ENCODE results near the gene PPP5C.
"Not testable (repeated sequence)": the region's sequence is repeated elsewhere in the genome, so short reads cannot be mapped to it uniquely, and the experiment has no call there.

The PPP5C gene

GRCh38 chr19:46409191-46409590 lies 62.3 kb downstream of the PPP5C start:
- peak; percentile 49 for DNase-seq (ENCODE audit: low spot score)

DNA sequence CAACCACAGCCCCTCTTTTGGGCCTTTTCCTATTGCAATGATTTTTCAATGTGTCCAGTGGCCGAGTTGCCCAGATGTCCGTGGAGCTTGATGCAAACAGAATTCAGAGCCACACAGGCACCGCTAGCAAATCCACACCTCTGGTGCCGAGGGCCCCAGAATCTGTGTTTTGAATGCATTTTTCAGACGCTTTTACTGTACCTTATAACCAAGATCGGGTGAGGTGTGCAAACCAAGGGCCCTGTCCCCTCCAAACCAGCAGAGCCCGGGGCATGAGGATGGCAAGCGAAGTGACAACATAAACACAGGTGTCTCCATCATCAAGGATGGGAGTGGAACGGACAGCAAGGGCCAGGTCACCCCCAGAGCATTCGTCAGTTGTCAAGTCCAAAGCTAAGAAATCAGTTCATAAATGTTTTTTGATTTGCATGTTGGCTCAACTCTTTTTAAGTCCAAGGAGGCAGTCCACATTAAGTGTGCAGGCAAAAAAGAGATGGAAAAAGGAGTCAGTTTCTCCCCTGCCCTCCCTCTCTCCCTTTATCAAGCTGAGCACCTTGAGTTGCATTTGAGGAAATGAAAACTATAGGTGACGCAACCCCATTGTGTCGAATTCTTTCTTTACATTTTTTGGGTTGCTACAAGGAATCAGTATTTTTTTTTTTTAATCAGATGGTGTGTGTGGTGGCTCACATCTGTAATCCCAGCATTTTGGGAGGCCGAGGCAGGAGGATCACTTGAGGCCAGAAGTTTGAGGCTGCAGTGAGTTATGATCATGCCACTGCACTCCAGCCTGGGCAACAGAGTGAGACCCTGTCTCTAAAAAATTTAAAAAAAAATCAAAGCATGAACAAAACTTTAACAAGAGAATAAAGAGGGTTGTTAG lies 63.6 kb downstream of the PPP5C start:
- DNase-seq (ENCODE audit: low spot score), result no peak

- DNase-seq (ENCODE audit: low spot score), result no peak
Observed at GRCh38 chr19:46411088-46411924, 64.4 kb downstream of the PPP5C start.

GRCh38 chr19:46411925-46412649 lies 65.2 kb downstream of the PPP5C start:
- no peak for DNase-seq (ENCODE audit: low spot score)

DNA sequence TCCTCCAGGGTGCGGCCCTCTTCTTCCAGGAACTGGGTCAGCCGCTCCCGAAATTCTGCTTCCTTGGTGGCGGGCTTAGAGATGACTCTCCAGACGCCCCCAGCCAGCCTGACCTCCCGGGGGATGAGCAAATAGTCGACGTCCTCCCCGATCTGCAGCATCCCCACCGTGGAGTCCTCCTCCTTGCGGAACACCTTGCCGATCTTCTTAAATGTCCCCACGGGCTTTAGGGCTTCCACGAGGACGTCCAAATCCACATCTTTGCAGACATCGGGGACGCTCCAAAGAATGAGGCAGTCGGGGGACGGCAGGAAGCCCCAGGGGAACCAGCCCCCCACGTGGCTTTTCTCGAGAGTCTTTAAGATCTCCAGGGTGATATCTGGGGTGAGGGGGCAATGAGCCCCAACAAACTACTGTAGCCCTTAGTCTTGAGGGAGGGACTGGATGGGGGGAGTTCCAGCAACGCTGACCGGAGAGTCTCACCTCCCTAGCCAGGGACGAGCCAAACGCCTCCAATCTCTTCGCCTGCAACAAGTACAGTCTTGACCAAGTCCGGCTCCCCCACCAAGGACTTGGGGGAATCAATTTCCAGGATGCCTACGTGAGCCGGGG lies 65.9 kb downstream of the PPP5C start:
- no peak for DNase-seq (ENCODE audit: low spot score)

DNA sequence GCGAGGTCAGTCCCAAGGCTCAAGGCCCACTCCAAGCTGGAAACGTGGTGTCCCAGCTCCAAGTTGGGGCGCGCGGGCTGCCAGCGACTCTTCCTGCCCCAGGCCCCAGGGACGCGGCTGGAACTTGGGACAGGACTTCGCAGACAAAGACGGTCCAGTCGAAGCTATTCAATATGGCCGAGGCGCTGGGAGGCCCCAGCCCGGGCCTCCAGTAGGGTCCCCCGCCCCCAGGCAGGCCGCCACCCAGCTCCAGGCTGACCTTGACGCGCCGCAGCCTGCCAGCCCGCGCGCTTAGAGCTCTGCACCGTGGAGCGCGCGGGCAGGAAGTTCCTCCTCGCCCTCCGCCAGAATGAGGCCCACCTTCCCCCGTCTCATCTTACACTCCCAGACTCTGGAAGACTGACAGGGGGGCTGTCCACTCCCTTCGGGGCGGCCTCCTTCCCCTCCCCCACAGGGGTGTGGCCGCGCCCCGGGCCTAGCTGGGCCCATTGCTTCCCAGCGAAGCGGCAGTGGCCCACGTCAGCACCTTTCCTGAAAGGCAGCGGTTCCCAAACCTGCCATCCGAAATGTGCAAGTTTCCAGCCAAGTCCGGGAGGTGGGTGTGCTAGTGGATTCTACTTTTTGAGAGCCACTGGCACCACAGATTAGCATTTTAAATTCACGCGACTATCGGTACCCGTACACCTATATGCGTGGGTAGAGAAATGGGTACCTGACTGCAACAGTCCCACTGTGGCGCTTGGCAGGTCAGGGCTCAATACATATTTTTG lies 66.6 kb downstream of the PPP5C start, which contains the start of gene CCDC8:
Gene CCDC8 (minus strand): TSS at position 303 of the 770 bp plus-strand sequence. CDS start 754 bp downstream, outside the sequence.
- DNase-seq (ENCODE audit: low spot score), result peak; percentile 89

- DNase-seq (ENCODE audit: low spot score), result not testable (repeated sequence)
Observed at GRCh38 chr19:46414899-46415298, 68.0 kb downstream of the PPP5C start.

DNA sequence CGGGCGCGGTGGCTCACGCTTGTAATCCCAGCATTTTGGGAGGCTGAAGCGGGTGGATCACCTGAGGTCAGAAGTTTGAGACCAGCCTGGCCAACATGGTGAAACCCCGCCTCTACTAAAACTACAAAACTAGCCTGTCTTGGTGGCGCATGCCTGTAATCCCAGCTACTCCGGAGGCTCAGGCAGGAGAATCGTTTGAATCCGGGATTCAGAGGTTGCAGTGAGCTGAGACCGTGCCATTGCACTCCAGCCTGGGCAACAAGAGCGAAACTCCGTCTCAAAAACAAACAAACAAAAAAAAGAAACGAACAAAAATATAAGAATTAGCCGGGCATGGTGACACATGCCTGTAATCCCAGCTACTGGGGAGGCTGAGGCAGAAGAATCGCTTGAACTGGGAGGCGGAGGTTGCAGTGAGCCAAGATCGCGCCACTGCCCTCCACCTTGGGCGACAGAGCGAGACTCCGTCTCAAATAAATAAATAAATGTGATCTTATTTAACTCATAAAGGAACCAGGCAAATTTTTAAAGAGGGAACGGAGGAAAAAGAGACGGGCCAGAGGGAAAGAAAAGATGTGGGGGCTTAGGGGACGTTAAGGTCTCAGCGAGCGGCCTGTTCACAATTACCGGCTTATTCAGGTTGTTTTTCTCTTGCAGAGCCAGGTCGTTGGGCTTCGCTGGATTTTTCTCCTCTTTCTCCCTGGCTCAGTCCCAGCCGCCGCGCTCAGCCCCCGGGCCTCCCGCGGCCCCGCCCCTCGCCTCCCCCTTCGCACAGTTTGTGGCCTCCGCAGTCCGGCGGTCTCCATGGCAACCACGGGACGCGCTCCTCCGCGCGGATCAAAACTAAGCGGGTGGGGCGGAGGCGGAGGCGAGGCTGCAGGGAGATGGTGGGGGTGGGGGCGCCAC lies 69.2 kb downstream of the PPP5C start:
- DNase-seq (ENCODE audit: low spot score), result peak; percentile 73

GRCh38 chr19:46420056-46420455 lies 73.2 kb downstream of the PPP5C start:
- no peak for DNase-seq (ENCODE audit: low spot score)

- DNase-seq (ENCODE audit: low spot score), result no peak
Observed at GRCh38 chr19:46422344-46422743, 75.5 kb downstream of the PPP5C start.

DNA sequence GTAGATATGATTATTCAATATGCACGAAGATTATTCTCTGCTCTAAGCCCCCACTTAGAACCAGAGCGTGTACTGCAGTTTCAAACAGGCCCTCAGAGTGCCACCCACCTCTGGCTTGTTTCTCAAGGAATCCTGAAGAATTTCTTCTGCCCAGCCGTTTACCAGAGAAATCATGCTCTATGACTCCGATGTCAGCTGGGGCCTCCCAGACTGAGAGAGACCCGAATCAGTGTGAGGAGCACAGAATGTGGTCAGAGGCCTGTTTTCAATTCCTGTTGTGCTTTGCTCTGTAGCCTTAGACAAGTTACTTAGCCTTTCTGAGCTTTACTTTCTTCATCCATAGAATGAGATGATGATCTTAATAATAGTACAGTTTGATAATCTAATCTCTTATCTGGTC lies 76.3 kb downstream of the PPP5C start:
- DNase-seq (ENCODE audit: low spot score), result no peak

- DNase-seq (ENCODE audit: low spot score), result peak; percentile 50
Observed at GRCh38 chr19:46426035-46426505, 79.2 kb downstream of the PPP5C start.

DNA sequence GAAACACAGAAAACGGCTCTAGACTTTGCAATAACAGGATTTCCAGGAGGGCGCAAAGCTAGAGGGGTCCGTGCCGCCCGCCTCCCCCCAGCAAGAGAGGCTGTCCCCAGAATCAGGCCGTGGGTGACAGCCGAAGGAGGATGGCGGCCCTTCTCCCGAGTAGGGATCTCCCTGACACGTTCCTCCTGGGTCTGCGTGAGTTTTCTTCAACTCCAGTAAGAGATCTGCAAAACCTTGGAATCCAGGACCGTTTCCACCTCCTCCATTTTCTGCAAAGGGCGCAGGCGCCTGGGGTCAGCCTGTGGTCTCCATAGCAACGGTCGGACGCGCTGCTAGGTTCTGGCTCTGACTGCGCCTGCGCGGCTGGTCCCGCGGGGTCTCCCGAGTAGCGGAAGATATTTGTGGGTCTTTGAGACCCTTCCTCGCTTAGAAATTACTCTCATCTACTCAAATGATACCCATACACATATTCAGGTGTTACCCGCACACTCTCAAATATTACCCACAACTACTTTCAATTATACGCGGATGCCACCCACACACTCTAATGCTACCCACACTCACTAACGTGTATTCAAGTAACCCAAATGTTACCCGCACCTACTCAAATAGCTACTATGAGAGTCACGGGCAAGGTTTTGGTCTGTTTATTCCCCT lies 79.7 kb downstream of the PPP5C start:
- peak; percentile 87 for DNase-seq (ENCODE audit: low spot score)

- no peak for DNase-seq (ENCODE audit: low spot score)
Observed at GRCh38 chr19:46427518-46428045, 80.7 kb downstream of the PPP5C start.

DNA sequence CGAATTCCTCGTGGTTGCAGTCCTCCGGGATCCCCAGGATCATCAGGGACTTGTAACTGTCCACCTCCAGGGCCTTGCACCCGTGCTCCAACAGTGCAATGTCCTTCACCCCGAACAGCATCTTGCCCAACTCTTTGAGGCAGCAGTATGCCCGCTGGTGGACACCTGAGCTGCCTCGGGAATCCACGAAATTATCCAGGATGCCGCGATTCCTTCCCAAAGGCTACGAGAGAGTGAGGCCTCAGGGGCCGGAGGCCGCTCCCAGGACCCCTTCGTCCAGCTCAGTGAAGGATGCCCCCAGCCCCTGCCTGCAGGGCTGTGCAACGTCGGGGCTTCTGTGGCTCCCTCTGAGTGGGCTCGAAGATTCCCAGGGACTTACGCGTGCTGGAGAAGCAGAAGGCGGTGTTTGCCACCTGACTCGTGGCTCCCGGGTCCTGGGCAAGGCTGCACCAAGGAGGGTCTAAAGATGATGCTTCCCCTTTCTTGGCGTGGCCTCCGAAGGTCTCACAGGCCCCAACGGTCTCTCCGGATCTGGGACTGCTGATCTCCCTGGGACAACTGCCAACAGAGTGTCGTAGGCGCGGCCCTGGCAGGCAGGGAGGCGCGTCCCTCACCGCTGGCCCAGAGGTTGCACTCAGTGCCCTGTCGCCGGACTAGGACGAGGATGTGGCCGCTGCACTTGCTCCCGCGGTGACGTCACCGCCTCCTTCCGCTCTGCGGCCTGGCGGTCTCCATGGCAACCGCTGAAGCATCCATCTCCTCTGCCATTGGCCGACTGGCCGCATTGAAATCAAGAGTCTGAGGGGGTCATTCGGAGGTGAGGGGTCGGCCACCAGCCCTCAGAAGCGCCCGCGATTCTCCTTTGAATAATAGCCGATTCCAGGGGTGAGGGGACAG lies 81.6 kb downstream of the PPP5C start, which contains the start of gene PNMA8C:
Gene PNMA8C (minus strand): TSS at position 698 of the 897 bp plus-strand sequence. CDS start 577 bp downstream, at position 121.
- DNase-seq (ENCODE audit: low spot score), result peak; percentile 80

DNA sequence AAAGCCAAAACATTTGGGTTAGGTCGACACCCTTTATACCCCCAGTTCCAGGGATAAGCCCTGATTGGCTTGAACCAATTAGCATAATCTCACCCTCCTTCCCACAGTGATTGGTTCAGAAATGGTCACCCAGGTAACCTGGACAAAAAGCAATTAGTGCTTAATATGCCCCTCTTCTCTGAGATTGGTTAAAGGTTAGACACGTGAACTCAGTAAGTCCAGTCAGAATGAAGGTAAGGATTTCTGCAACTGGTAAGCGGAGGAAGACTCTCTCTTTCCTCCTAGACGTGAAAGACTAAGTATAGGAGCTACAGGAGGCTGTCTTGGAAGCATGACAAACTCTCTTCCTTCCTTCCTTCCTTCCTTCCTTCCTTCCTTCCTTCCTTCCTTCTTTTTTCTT lies 83.1 kb downstream of the PPP5C start:
- no peak for DNase-seq (ENCODE audit: low spot score)

- peak; percentile 47 for DNase-seq (ENCODE audit: low spot score)
Observed at GRCh38 chr19:46431824-46432223, 84.9 kb downstream of the PPP5C start.

DNA sequence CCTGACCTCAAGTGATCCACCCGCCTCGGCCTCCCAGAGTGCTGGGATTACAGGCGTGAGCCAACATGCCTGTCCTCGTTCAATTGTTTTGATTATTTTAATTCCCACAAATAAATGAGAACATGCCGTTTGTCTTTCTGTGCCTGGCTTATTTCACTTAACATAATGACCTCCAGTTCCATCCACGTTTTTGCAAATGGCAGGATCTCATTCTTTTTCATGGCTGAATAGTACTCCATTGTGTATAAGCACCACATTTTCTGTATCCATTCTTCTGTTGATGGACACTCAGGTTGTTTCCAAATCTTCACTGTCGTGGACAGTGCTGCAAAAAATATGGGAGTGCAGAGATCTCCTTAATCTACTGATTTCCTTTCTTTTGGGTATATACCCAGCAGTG lies 86.6 kb downstream of the PPP5C start:
- DNase-seq (ENCODE audit: low spot score), result not testable (repeated sequence)
